Right atrium auricular region (tissue), 2 donors: ENCODE data around the gene DENND1A. TPM values are rescaled to one million over a fixed set of nuclear protein-coding genes. Genes with fewer than 3 reads are reported as not detected.

Experiments
- DNase-seq: peaks from one replicate; pipeline ENCODE4 v3.0.0-alpha.2; 2019; ENCODE audit warnings: low spot score
- H3K27ac ChIP-seq, 2 donors: fragments of 200-600 bp; sonication (generic); 1 replicate in 1 of 2; 2 replicates in 1 of 2; pipeline ENCODE4 v1.5.1; 2016 to 2019
- H3K27me3 ChIP-seq, 2 donors: fragments of 200-600 bp; sonication (generic); one replicate each; pipeline versions ENCODE4 v1.5.1 to v1.6.0; 2017 to 2019
- H3K36me3 ChIP-seq: fragments of 200-600 bp; sonication (generic); one replicate; pipeline ENCODE4 v1.5.1; 2016
- H3K4me1 ChIP-seq, 2 donors: fragments of 200-600 bp; sonication (generic); one replicate each; pipeline versions ENCODE4 v1.5.1 to v1.6.0; 2017 to 2019
- H3K4me3 ChIP-seq, 2 donors: fragments of 200-600 bp; sonication (generic); 1 replicate in 1 of 2; 2 replicates in 1 of 2; pipeline ENCODE4 v1.5.1; 2017 to 2019; ENCODE audit warnings: mild to moderate bottlenecking in 1 of 2, moderate library complexity in 1 of 2
- H3K9me3 ChIP-seq, 2 donors: fragments of 200-600 bp; sonication (generic); one replicate each; pipeline ENCODE4 v1.5.1; 2019
- CTCF ChIP-seq, 2 donors: fragments of 200-600 bp; sonication (generic); IDR thresholded peaks; one replicate each; pipeline ENCODE4 v1.5.1; 2019; ENCODE audit warnings: antibody characterized with exemption in 2 of 2
- total RNA-seq, 2 donors: library from RNA; depleted of rRNA; stranded (reverse); fragments of >200 nt; gene quantifications; one replicate each; pipeline ENCODE4 v1.1.0, GENCODE V29; 2016

DENND1A gene
- total RNA-seq, 2 donors from 2014 or later: 14.9 to 23.6 TPM

- H3K4me3 ChIP-seq: no peak overlapping the region
- no peaks in the 10 kb centered on the region for H3K27me3 ChIP-seq
- peaks cover 0 to 7% of the 10 kb centered on the region in 2 donors for H3K4me1 ChIP-seq
- no peaks in the 10 kb centered on the region for H3K36me3 ChIP-seq
- DNase-seq: no peak
- H3K27ac ChIP-seq: no peak overlapping the region
- H3K9me3 ChIP-seq: no peaks in the 10 kb centered on the region
- no peak for TF ChIP-seq CTCF (IDR thresholded peaks at IDR 0.05)
Measured at GRCh38 chr9:123397975-123398374, 532.0 kb downstream of the DENND1A start.

- Histone ChIP-seq H3K4me1 (peaks cover 0 to 4% of the 10 kb centered on the region in 2 donors), H3K27me3 (no peaks in the 10 kb centered on the region), H3K9me3 (no peaks in the 10 kb centered on the region), H3K27ac (no peak overlapping the region), H3K4me3 (no peak overlapping the region), H3K36me3 (no peaks in the 10 kb centered on the region)
- TF ChIP-seq CTCF (IDR thresholded peaks at IDR 0.05): no peak
- no peak for DNase-seq
Measured at GRCh38 chr9:123395689-123396511, 534.0 kb downstream of the DENND1A start.

DNA sequence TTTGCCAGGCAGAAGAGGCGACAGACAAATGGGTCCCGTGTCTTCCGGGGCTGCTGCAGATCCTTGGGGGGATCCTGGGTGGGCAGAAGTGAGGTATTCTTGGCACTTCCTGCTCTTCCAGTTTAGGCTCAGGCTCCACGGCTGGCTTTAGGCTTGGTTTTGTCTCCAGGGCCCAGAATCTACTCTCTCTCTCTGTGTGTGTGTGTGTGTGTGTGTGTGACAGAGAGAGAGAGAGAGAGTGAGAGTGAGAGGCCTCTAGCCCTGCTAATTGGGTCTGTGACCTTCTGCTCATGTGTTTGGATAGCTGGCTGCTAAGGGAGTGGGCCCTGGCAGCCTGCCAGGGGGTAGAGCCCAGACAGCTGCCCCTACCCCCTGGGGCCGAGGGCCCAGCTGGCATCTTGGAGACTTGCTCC lies 534.6 kb downstream of the DENND1A start:
- no peak overlapping the region for H3K27ac ChIP-seq
- no peak overlapping the region for H3K4me3 ChIP-seq
- no peaks in the 10 kb centered on the region for H3K36me3 ChIP-seq
- no peaks in the 10 kb centered on the region for H3K9me3 ChIP-seq
- H3K4me1 ChIP-seq: no peaks in the 10 kb centered on the region
- no peaks in the 10 kb centered on the region for H3K27me3 ChIP-seq
- DNase-seq: no peak
- no peak for TF ChIP-seq CTCF (IDR thresholded peaks at IDR 0.05)

GRCh38 chr9:123394291-123395235 lies 535.4 kb downstream of the DENND1A start:
- H3K27me3 ChIP-seq: no peaks in the 10 kb centered on the region

GRCh38 chr9:123392802-123393201 lies 537.1 kb downstream of the DENND1A start:
- no peak for TF ChIP-seq CTCF (IDR thresholded peaks at IDR 0.05)
- H3K4me1 ChIP-seq: no peaks in the 10 kb centered on the region
- H3K36me3 ChIP-seq: no peaks in the 10 kb centered on the region
- H3K27ac ChIP-seq: no peak overlapping the region
- H3K4me3 ChIP-seq: no peak overlapping the region
- DNase-seq: no peak
- no peaks in the 10 kb centered on the region for H3K9me3 ChIP-seq
- H3K27me3 ChIP-seq: no peaks in the 10 kb centered on the region

More at GRCh38 chr9:123394291-123395235, 535.4 kb downstream of the DENND1A start:
- no peak for TF ChIP-seq CTCF (IDR thresholded peaks at IDR 0.05)
- Histone ChIP-seq H3K36me3 (no peaks in the 10 kb centered on the region), H3K27ac (no peak overlapping the region), H3K9me3 (no peaks in the 10 kb centered on the region), H3K4me1 (no peaks in the 10 kb centered on the region), H3K4me3 (no peak overlapping the region)
- DNase-seq: no peak
